HG02610 (cell line): ENCODE measurements around the gene TGFA.

Experiments
- ATAC-seq: cut with Tn5 transposase; IDR thresholded peaks from one replicate; pipeline ENCODE4 v1.9.1; 2021; ENCODE audit warnings: mild to moderate bottlenecking, moderate library complexity; ENCODE audit not compliant: unreplicated experiment

TGFA gene

GRCh38 chr2:70425682-70426301, 127.8 kb downstream of the TGFA start:
- no peak for ATAC-seq

GRCh38 chr2:70420740-70421139, 132.9 kb downstream of the TGFA start:
- no peak for ATAC-seq

DNA sequence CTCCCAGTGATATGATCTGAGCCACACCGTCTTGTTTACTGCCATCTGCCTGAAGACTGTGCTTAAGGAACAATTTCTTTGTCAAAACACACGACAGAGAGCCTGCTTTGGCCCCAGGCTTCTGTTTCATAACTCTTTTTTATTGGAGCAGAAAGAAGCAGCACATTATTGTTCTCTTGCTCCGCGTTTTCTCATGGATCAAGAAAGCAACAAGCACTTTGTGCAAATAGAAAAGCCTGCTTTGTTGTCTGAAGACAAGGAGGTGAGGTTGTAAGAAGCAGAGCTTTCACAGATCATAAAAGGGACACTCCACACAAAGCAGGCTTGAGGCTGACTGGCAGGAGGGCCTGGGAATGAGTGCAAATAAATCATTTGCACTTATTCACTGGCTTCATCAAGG, 133.5 kb downstream of the TGFA start:
- ATAC-seq = no peak

DNA sequence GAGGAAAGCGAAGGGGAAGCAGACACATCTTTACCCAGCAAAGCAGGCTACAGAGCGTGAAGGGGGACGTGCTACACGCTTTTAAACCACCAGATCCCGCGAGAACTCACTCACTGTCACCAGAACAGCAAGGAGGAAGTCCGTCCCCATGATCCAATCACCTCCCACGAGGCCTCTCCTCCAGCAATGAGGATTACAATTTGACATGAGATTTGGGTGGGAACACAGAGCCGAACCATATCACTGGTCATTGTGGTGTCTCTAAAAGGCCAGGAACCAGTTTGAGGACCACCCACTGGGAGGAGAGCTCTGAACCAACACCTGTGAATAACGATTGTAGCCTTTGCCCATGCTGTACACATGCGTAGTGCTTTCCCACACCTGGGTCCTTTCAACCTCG, 135.1 kb downstream of the TGFA start:
- no peak for ATAC-seq

- ATAC-seq = no peak
Measured at GRCh38 chr2:70417011-70417410, 136.6 kb downstream of the TGFA start.

DNA sequence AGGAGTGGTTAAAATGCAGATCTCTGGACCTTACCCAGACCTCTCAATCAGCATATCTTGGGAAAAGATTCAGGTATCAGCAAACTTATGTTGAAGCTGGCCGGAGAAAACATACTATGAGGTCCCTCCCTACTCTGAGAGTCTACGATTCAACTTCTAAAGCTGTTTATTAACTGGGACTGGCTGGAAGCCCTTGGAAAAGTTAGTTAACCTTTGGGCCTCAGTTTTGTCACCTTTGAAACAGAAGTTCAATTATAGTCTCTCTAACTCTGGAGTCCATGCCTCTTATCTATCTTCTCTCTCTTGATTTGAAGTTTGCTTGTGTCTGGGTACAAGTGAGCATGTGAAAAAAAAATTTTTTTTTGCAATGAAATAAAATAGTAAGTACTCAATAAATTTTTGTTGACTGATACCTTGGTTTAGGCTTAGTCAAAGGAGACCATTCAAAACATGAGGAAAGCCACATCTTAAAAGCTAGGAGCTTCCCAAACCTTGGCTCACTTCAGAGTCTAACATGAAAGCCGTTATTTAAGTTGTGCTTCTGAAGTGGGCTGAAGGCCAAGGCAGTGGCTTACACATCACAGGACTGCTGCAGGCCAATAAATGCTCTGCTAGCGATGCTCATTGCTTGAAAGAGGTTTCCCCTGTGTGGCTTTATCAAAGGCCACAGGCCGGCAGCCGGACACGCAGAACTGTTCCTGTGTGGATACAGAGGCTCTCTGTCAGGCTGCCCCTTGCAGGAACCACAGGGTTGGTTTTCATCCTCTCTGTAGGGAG, 141.1 kb downstream of the TGFA start:
- ATAC-seq = no peak

- no peak for ATAC-seq
Measured at GRCh38 chr2:70411483-70412125, 142.0 kb downstream of the TGFA start.

DNA sequence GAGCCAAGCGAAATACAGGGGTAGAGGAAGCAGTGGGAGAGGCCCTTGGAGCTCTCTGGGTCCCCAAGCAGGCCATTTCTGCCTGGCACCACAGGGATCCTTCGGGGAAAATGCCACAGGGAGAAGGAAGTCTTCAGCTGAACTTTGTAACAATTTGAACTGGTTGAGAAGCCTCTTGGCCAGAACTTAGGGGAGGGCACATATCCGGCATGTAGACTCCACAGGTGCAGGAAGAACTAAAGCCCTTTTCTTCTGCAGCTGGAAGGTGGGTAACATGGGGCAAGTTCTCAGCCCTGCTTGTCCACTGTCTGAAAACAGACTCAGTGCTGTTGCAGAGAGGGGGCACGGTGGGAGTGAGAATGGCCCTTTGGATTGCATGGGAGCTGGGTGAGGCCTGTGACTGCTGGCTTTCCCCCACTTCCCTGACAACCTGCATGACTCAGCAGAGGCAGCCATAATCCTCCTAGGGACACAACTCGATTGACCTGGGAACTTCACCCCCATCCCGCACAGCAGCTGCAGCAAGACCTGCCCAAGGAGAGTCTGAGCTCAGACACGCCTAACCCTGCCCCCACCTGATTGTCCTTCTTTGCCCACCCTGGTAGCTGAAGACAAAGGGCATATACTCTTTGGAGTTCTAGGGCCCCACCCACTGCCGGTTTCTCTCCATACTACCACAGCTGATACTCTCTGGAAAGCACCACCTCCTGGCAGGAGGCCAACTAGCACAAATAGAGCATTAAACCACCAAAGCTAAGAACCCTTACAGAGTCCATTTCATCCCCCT, 150.2 kb downstream of the TGFA start:
- ATAC-seq = no peak

- ATAC-seq = no peak
Measured at GRCh38 chr2:70400539-70400938, 153.1 kb downstream of the TGFA start.

GRCh38 chr2:70399046-70399445, 154.6 kb downstream of the TGFA start:
- ATAC-seq = no peak
